K562 (cell line): ENCODE measurements around the gene TMED6. TPM values are rescaled to one million over a fixed set of nuclear protein-coding genes. Genes with fewer than 3 reads are reported as not detected.

Experiments
- ATAC-seq: fragments of 200-7000 bp; cut with Tn5 transposase; 3 replicates; pipeline ENCODE4 v1.9.1; 2020; ENCODE audit warnings: moderate library complexity
- BruUV-seq: library from RNA; stranded (reverse); fragments of 400-500 nt; replicated peaks from 2 replicates; lab custom pipeline; 2021; lab: Mats Ljungman, UMichigan
- CTCF ChIA-PET: fragments of 300-600 bp; formaldehyde crosslinking; extraction: SDS; loops from one replicate; lab custom pipeline; 2021; ENCODE audit warnings: low intra/inter-chr PET ratio; lab: Yijun Ruan, JAX
- POLR2A ChIA-PET: fragments of 300-600, 350-650 bp; sonication (Branson Sonifier 250); formaldehyde crosslinking; extraction: SDS; loops from one replicate; lab custom pipeline; 2021; ENCODE audit warnings: antibody characterized with exemption, inconsistent platforms; lab: Yijun Ruan, JAX
- DNase-seq, 4 experiments: peaks; one replicate each; pipeline versions ENCODE4 v3.0.0 to v3.0.0-alpha.2; 2011 to 2018; ENCODE audit warnings: low spot score in 3 of 4, mixed read lengths in 3 of 4; ENCODE audit errors: extremely low read depth in 1 of 4
- FAIRE-seq: peaks from 2 replicates; lab custom pipeline; 2011; peaks lifted over from hg19 to GRCh38; lab: Jason Lieb, UNC
- H2AFZ ChIP-seq: 2 replicates; pipeline ENCODE4 v1.6.0; 2011; ENCODE audit warnings: low read depth, low read length, control low read depth, inconsistent platforms
- H3K27ac ChIP-seq: fragments of 200-600 bp; 3 replicates; pipeline ENCODE4 v1.8.0; 2011; ENCODE audit warnings: low read depth, mild to moderate bottlenecking, control low read depth, inconsistent platforms, low read length, moderate library complexity, mixed read lengths; ENCODE audit errors: extremely low read depth
- H3K27me3 ChIP-seq, 2 experiments: fragments of 300-600 bp in 1 of 2; 2 replicates in 1 of 2; 3 replicates in 1 of 2; pipeline versions ENCODE4 v1.6.0 to v1.8.0; 2011; ENCODE audit warnings: inconsistent platforms in 2 of 2, low read length in 2 of 2, mild to moderate bottlenecking in 1 of 2, mixed read lengths in 1 of 2, moderate library complexity in 1 of 2; ENCODE audit not compliant: control insufficient read depth in 2 of 2, insufficient read depth in 2 of 2
- H3K36me3 ChIP-seq: fragments of 300-600 bp; 3 replicates; pipeline ENCODE4 v1.8.0; 2011; ENCODE audit warnings: mild to moderate bottlenecking, low read length, inconsistent platforms; ENCODE audit not compliant: control insufficient read depth, insufficient read depth
- H3K4me1 ChIP-seq, 2 experiments: fragments of 200-600 bp in 1 of 2; replicated peaks in 1 of 2; 2 replicates in 1 of 2; 3 replicates in 1 of 2; pipeline versions ENCODE4 v1.5.1 to v1.8.0; 2011; ENCODE audit warnings: inconsistent platforms in 2 of 2, low read length in 2 of 2, mild to moderate bottlenecking in 1 of 2, mixed read lengths in 1 of 2, moderate library complexity in 1 of 2; ENCODE audit not compliant: control insufficient read depth in 2 of 2, insufficient read depth in 2 of 2
- H3K4me2 ChIP-seq: 2 replicates; pipeline ENCODE4 v1.6.1; 2011; ENCODE audit warnings: low read length, control low read depth, inconsistent platforms, mixed read lengths; ENCODE audit not compliant: insufficient read depth
- H3K4me3 ChIP-seq: fragments of 200-600 bp; sonication (generic), shearing (Covaris generic); 2 replicates; pipeline ENCODE4 v1.5.1; 2016; ENCODE audit warnings: control low read depth, inconsistent platforms
- H3K79me2 ChIP-seq: fragments of 200-600 bp; 3 replicates; pipeline ENCODE4 v1.8.0; 2011; ENCODE audit warnings: low read length, inconsistent platforms; ENCODE audit not compliant: control insufficient read depth, insufficient read depth
- H3K9ac ChIP-seq, 2 experiments: 2 replicates each; pipeline versions ENCODE4 v1.6.0 to v1.6.1; 2011; ENCODE audit warnings: low read depth in 2 of 2, low read length in 2 of 2, control low read depth in 1 of 2, inconsistent platforms in 1 of 2, mild to moderate bottlenecking in 1 of 2, mixed read lengths in 1 of 2; ENCODE audit not compliant: insufficient read depth in 1 of 2
- H3K9me1 ChIP-seq: one replicate; pipeline ENCODE4 v1.6.0; 2011; ENCODE audit warnings: inconsistent platforms, mild to moderate bottlenecking, low read length, moderate library complexity; ENCODE audit not compliant: control insufficient read depth, insufficient read depth
- H3K9me3 ChIP-seq: replicated peaks from 2 replicates; pipeline ENCODE4 v1.5.1; 2011; ENCODE audit warnings: low read depth, low read length, inconsistent platforms; ENCODE audit not compliant: control insufficient read depth, insufficient read depth
- H4K20me1 ChIP-seq: replicated peaks from 2 replicates; pipeline ENCODE4 v1.6.1; 2011; ENCODE audit warnings: low read length, inconsistent platforms, mixed read lengths; ENCODE audit not compliant: control insufficient read depth, insufficient read depth
- ARID4B ChIP-seq: sonication (generic); formaldehyde crosslinking; IDR thresholded peaks from 2 replicates; pipeline ENCODE4 v1.8.0; 2022; ENCODE audit warnings: mild to moderate bottlenecking, missing genetic modification reagents
- DLX4 ChIP-seq: fragments of 250-450 bp; sonication (Bioruptor Pico); IDR thresholded peaks from 2 replicates; pipeline ENCODE4 v1.6.1; 2021; ENCODE audit warnings: mild to moderate bottlenecking
- POLR2A ChIP-seq: fragments of 450-650 bp; conservative IDR thresholded peaks from 2 replicates; pipeline ENCODE4 v1.6.1; 2016
- ZNF444 ChIP-seq: fragments of 250-450 bp; sonication (Bioruptor Pico); IDR thresholded peaks from 2 replicates; pipeline ENCODE4 v1.4.0; 2020; ENCODE audit warnings: mild to moderate bottlenecking, moderate library complexity
- ZNF75A ChIP-seq: fragments of 450-650 bp; formaldehyde crosslinking; IDR thresholded peaks from 2 replicates; pipeline ENCODE4 v1.4.0; 2020; ENCODE audit warnings: mild to moderate bottlenecking
- ZNF785 ChIP-seq: fragments of 250-450 bp; sonication (Bioruptor Pico); IDR thresholded peaks from 2 replicates; pipeline ENCODE4 v1.4.0; 2020; ENCODE audit warnings: mild to moderate bottlenecking
- WGBS: fragments of 100-300 bp; shearing (Covaris generic); methylation state at CpG from one replicate; pipeline ENCODE4 v1.1.6; 2016; ENCODE audit warnings: low coverage, mixed read lengths; ENCODE audit not compliant: insufficient coverage; ENCODE audit errors: missing lambda C conversion rate; 5-methylcytosine and 5-hydroxymethylcytosine counted together
- in situ Hi-C: fragments of 300-500 bp; cut with MboI; formaldehyde crosslinking; loops from 4 replicates; pipeline ENCODE4 v1.15.0; 2018; ENCODE audit warnings: inconsistent platforms, mixed read lengths
- intact Hi-C: fragments of 100-400 bp; cut with micrococcal nuclease; formaldehyde crosslinking; loops from 2 replicates; pipeline ENCODE4 v1.14.2; 2022
- polyA plus RNA-seq, 8 experiments: library from polyadenylated mRNA; depleted of rRNA in 4 of 8; stranded (reverse) in 5 of 8; unstranded in 3 of 8; fragments of >200 nt; fragmentation: Nextera tagmentation in 2 of 8; fragmentation: Illumina TruSeq in 1 of 8; extraction: Ambion mirVana in 2 of 8; extraction: Trizol in 1 of 8; gene quantifications; 2 replicates each; pipeline versions ENCODE4 v1.2.1 to v1.2.3, GENCODE V29; 2011 to 2014; ENCODE audit warnings: inconsistent platforms in 1 of 8, missing spikeins in 1 of 8
- total RNA-seq, 7 experiments: library from RNA; depleted of rRNA in 6 of 7; stranded (reverse); fragments of >200 nt in 6 of 7; fragmentation: Illumina TruSeq in 2 of 7; extraction: Trizol in 2 of 7; gene quantifications; 2 replicates each; pipeline versions ENCODE4 v1.2.1 to v1.2.3, GENCODE V29; 2011 to 2021; ENCODE audit warnings: low replicate concordance in 1 of 7

The TMED6 gene
- total and polyA plus RNA-seq, 9 of the 15 experiments (the other 6 are each of a cell fraction or from before 2014, with no cell fraction given) = 0.14 to 0.45 (median 0.25) TPM; not detected in 2

GRCh38 chr16:69326172-69326873 lies 25.3 kb downstream of the TMED6 start:
- no peak for TF ChIP-seq ARID4B (CRISPR knock-in tag)
- 0 out of 2 replicates have a peak, but pooled peaks have one; percentile 46 for TF ChIP-seq POLR2A
- TF ChIP-seq ZNF785 (CRISPR knock-in tag) = no peak
- TF ChIP-seq ZNF75A (CRISPR knock-in tag) = no peak
- TF ChIP-seq DLX4 (CRISPR knock-in tag) = no peak
- TF ChIP-seq ZNF444 (CRISPR knock-in tag) = no peak
- CTCF ChIA-PET = no interaction called here
- POLR2A ChIA-PET = interaction anchor here (0.7 to 5.1 kb wide), 6 partner anchors 10 to 767 kb away, joined by 3 to 51 read pairs (median 4); partner anchors contain the start of genes COG8 and NIP7
- ATAC-seq (no peak), FAIRE-seq (peak; percentile 77), DNase-seq (no peak)
- Histone ChIP-seq H3K4me3 (no peak overlapping the region; the same call in 1 of the 2 replicates), H3K27ac (no peak overlapping the region), H3K79me2 (peaks cover 91% of the 10 kb centered on the region), H3K9me1 (no peaks in the 10 kb centered on the region), H3K27me3 (no peaks in the 10 kb centered on the region), H3K9ac (no peak overlapping the region; a peak in 1 of 4 replicates), H3K4me1 (peaks cover 23 to 66% of the 10 kb centered on the region in 2 experiments; a peak in 4 of 5 replicates), H3K36me3 (peaks cover 79% of the 10 kb centered on the region), H3K4me2 (peak overlapping the region; percentile 53), H2AFZ (no peak overlapping the region), H3K9me3 (no peaks in the 10 kb centered on the region), H4K20me1 (peaks cover 40% of the 10 kb centered on the region)
- no TSS peak for BruUV-seq
- intact Hi-C loops (no loop called here), in situ Hi-C loops (no loop called here)
- WGBS = 52% methylated on average over 7 of the region's 7 CpGs
